Large intestine (tissue), 12 donors: ENCODE data around the gene EVI5L. TPM values are rescaled to one million over a fixed set of nuclear protein-coding genes. Genes with fewer than 3 reads are reported as not detected.

Source experiments
- DNase-seq, 2 donors: peaks; one replicate each; pipeline versions ENCODE4 v3.0.0 to v3.0.0-alpha.2; 2013
- H3K27ac ChIP-seq: one replicate; pipeline ENCODE4 v1.5.1; 2013; ENCODE audit warnings: low read length
- H3K27me3 ChIP-seq: 2 replicates; pipeline ENCODE4 v1.6.1; 2013; ENCODE audit warnings: low read length; ENCODE audit not compliant: control insufficient read depth, insufficient read depth
- H3K36me3 ChIP-seq: 2 replicates; pipeline ENCODE4 v1.6.1; 2013; ENCODE audit warnings: low read length; ENCODE audit not compliant: control insufficient read depth, insufficient read depth
- H3K4me1 ChIP-seq: one replicate; pipeline ENCODE4 v1.6.1; 2013; ENCODE audit warnings: low read length; ENCODE audit not compliant: control insufficient read depth, insufficient read depth
- H3K4me3 ChIP-seq: one replicate; pipeline ENCODE4 v1.5.1; 2013; ENCODE audit warnings: low read length
- H3K9me3 ChIP-seq: one replicate; pipeline ENCODE4 v1.6.1; 2013; ENCODE audit warnings: mild to moderate bottlenecking, low read depth, low read length, moderate library complexity; ENCODE audit not compliant: control insufficient read depth
- WGBS: methylation state at CpG from one replicate; pipeline ENCODE4 v1.1.5; 2013; ENCODE audit warnings: low lambda C conversion rate; ENCODE audit not compliant: insufficient coverage; 5-methylcytosine and 5-hydroxymethylcytosine counted together
- long read RNA-seq, 11 donors: transcript quantifications; one replicate each; lab custom pipeline, GENCODE V29; 2026
- polyA plus RNA-seq: library from polyadenylated mRNA; unstranded; fragments of 120-200 nt; gene quantifications from one replicate; pipeline ENCODE4 v1.2.1, GENCODE V29; 2013

The EVI5L gene
- polyA plus RNA-seq, result 9.3 TPM
- long read RNA-seq, donor 1, partial matches to known transcripts, result 69 of 69 reads
- long read RNA-seq, donor 1, other reads (novel, unspliced or antisense), result 0 of 69 reads
- long read RNA-seq, donor 2, partial matches to known transcripts, result 58 of 58 reads
- long read RNA-seq, donor 2, other reads (novel, unspliced or antisense), result 0 of 58 reads
- long read RNA-seq, donor 3, result 0 reads
- long read RNA-seq, donor 4, result 0 reads
- long read RNA-seq, donor 5, result 0 reads
- long read RNA-seq, donor 6, partial matches to known transcripts, result 134 of 135 reads
- long read RNA-seq, donor 6, other reads (novel, unspliced or antisense), result 0 of 135 reads
- long read RNA-seq, donor 7, result 0 reads
- long read RNA-seq, donor 8, partial matches to known transcripts, result 0 of 1 reads
- long read RNA-seq, donor 8, other reads (novel, unspliced or antisense), result 0 of 1 reads
- long read RNA-seq, donor 9, partial matches to known transcripts, result 17 of 29 reads
- long read RNA-seq, donor 9, other reads (novel, unspliced or antisense), result 12 of 29 reads
- long read RNA-seq, donor 10, partial matches to known transcripts, result 112 of 112 reads
- long read RNA-seq, donor 10, other reads (novel, unspliced or antisense), result 0 of 112 reads
- long read RNA-seq, donor 11, result 0 reads

DNA sequence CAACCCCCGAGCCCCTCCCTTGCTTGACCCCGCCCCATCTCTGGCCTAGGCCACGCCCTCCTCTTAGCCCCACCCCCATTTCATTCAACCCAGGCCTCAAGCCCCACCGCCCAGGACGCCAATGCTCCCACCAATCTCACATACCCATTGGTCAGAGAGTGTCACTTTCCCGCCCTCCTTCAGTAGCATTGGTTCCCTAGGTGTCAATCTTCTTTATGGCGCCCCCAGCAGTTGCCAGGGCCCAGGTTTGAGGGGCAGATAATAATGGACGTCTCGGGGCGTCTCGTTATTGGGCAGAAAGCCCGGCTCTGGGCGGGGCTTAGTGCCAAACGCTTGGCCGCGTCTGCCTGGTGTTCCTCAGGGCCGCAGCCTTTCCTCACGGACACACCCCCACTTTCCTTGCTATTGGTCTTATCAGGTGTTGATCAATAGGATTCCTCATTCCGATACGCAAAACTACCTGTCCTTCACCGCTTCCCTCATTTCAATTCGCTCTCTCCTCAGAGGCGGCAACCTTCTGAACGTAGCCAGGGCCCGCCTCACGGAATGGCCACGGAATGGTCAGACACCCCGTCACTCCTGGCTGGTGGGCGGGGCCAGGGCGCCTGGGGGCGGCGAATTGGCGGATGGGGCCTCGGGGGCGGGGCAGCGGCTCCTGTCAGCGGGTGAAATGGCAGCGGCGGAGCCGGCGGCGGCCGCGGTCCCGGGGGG, at the start of gene EVI5L:
EVI5L (plus strand) TSS at position 658 of the 711 bp plus-strand sequence. CDS start 16,325 bp downstream, outside the sequence.
- peaks cover 12% of the 10 kb centered on the region for H3K4me1 ChIP-seq
- no CpG with 5 or more reads among the region's 45 CpGs for WGBS

GRCh38 chr19:7781157-7781556, 48.9 kb upstream of the EVI5L start:
- H3K4me3 ChIP-seq, result no peak overlapping the region
- no peak overlapping the region for H3K27ac ChIP-seq
- H3K27me3 ChIP-seq, result peaks cover 13% of the 10 kb centered on the region
- 56% methylated on average over 3 of the region's 12 CpGs for WGBS
- no peaks in the 10 kb centered on the region for H3K4me1 ChIP-seq
- DNase-seq, result no peak
- H3K9me3 ChIP-seq, result no peaks in the 10 kb centered on the region
- no peaks in the 10 kb centered on the region for H3K36me3 ChIP-seq

More for the DNA sequence above, at the start of gene EVI5L:
- no peaks in the 10 kb centered on the region for H3K36me3 ChIP-seq
- peak within 1 kb of the TSS; percentile 28 for H3K27ac ChIP-seq
- H3K27me3 ChIP-seq, result peaks cover 6% of the 10 kb centered on the region
- peak; percentile 100 for DNase-seq
- no peaks in the 10 kb centered on the region for H3K9me3 ChIP-seq
- H3K4me3 ChIP-seq, result peak within 1 kb of the TSS; percentile 46

DNA sequence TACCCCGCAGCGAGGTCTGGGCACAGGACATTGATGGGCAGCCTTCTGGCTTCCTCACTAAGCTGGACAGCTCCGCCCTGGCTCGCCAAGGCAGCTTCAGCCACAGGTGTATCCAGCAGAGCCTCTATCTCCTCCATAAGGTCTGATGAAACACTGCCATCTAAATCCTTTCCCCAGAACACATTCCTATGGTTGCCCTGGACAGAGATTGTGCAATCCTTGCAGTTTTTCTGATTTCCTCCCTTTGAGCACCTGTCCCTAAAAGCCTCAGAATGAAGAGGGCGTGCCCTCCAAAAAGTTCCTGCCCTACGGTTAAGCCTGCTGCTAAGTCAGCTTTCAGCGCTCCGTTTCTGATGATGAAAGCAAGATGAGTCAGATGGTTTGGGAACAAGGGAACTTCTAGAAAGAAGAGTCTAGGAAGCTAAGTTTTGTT, 46.0 kb upstream of the EVI5L start:
- Histone ChIP-seq H3K27me3 (peaks cover 35% of the 10 kb centered on the region), H3K36me3 (no peaks in the 10 kb centered on the region), H3K4me3 (no peak overlapping the region), H3K4me1 (no peaks in the 10 kb centered on the region), H3K9me3 (no peaks in the 10 kb centered on the region), H3K27ac (no peak overlapping the region)
- DNase-seq, result no peak
- WGBS, result no CpG with 5 or more reads among the region's 8 CpGs

GRCh38 chr19:7784856-7785255, 45.2 kb upstream of the EVI5L start:
- Histone ChIP-seq H3K27ac (no peak overlapping the region), H3K9me3 (no peaks in the 10 kb centered on the region), H3K4me1 (no peaks in the 10 kb centered on the region), H3K27me3 (peaks cover 44% of the 10 kb centered on the region), H3K36me3 (no peaks in the 10 kb centered on the region), H3K4me3 (no peak overlapping the region)
- DNase-seq, result no peak

DNA sequence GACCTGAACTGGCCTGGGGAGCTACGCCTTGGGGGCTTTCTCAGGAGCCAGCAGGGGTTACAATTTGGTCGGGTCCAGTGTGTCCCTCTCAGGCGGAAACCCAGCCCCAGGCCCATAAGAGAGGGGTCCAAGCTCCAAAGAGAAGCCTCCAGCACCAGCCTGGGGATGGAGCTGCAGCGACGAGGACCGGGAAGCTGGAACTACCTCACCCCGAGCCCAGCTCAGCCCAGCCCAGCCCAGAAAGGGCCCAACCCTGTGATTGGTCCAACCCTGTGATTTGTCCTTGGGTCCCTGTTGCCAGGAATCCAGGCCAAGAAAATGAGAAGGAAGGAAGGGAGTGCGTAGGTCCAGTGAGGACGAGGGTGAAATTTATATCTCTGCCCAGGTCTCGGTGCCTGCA, 42.9 kb upstream of the EVI5L start:
- Histone ChIP-seq H3K27ac (no peak overlapping the region), H3K4me3 (no peak overlapping the region), H3K27me3 (peaks cover 47% of the 10 kb centered on the region), H3K36me3 (no peaks in the 10 kb centered on the region), H3K4me1 (no peaks in the 10 kb centered on the region), H3K9me3 (no peaks in the 10 kb centered on the region)
- DNase-seq, result no peak
- no CpG with 5 or more reads among the region's 10 CpGs for WGBS

- H3K36me3 ChIP-seq, result no peaks in the 10 kb centered on the region
- H3K9me3 ChIP-seq, result no peaks in the 10 kb centered on the region
- no peak for DNase-seq
- peaks cover 47% of the 10 kb centered on the region for H3K27me3 ChIP-seq
- WGBS, result no CpG with 5 or more reads among the region's 22 CpGs
- H3K4me3 ChIP-seq, result no peak overlapping the region
- H3K4me1 ChIP-seq, result no peaks in the 10 kb centered on the region
- H3K27ac ChIP-seq, result no peak overlapping the region
These were observed 42.3 kb upstream of the EVI5L start for GRCh38 chr19:7787602-7788177.

GRCh38 chr19:7788178-7788932, 41.7 kb upstream of the EVI5L start:
- H3K27ac ChIP-seq, result no peak overlapping the region
- no peaks in the 10 kb centered on the region for H3K9me3 ChIP-seq
- H3K27me3 ChIP-seq, result peaks cover 47% of the 10 kb centered on the region
- no peaks in the 10 kb centered on the region for H3K4me1 ChIP-seq
- no peak for DNase-seq
- no peaks in the 10 kb centered on the region for H3K36me3 ChIP-seq
- WGBS, result no CpG with 5 or more reads among the region's 67 CpGs
- no peak overlapping the region for H3K4me3 ChIP-seq

GRCh38 chr19:7788933-7789323, 41.1 kb upstream of the EVI5L start:
- Histone ChIP-seq H3K36me3 (no peaks in the 10 kb centered on the region), H3K4me1 (no peaks in the 10 kb centered on the region), H3K9me3 (no peaks in the 10 kb centered on the region), H3K4me3 (no peak overlapping the region), H3K27ac (no peak overlapping the region), H3K27me3 (peaks cover 45% of the 10 kb centered on the region)
- WGBS, result no CpG with 5 or more reads among the region's 23 CpGs
- no peak for DNase-seq

- H3K27me3 ChIP-seq, result peaks cover 45% of the 10 kb centered on the region
- H3K9me3 ChIP-seq, result no peaks in the 10 kb centered on the region
- H3K4me1 ChIP-seq, result no peaks in the 10 kb centered on the region
- DNase-seq, result no peak
- no peak overlapping the region for H3K27ac ChIP-seq
- WGBS, result no CpG with 5 or more reads among the region's 31 CpGs
- no peaks in the 10 kb centered on the region for H3K36me3 ChIP-seq
- H3K4me3 ChIP-seq, result no peak overlapping the region
These were observed 40.6 kb upstream of the EVI5L start for GRCh38 chr19:7789447-7789846.

DNA sequence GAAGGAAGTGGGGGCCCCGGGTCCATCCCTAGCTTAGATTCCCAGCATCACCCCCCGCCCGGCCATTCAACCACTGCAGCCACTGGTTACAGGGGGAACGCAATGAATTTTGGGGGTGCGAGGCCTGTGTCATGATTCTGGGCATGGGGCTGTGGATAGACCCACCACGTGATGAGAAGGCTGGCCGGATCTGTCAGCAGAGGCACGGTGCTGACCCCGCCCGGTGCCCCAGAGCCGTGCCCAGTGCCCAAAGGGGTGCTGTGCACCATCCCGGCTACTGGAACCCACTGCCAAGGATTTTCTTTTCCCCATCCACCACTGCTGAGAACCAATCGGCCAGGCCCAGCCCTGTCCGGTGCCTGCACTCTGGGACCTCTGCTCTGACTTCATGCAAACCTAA, 39.6 kb upstream of the EVI5L start:
- H3K27ac ChIP-seq, result no peak overlapping the region
- WGBS, result no CpG with 5 or more reads among the region's 14 CpGs

More for the DNA sequence above, 39.6 kb upstream of the EVI5L start:
- no peak for DNase-seq
- no peaks in the 10 kb centered on the region for H3K4me1 ChIP-seq
- peaks cover 43% of the 10 kb centered on the region for H3K27me3 ChIP-seq
- H3K4me3 ChIP-seq, result no peak overlapping the region
- H3K36me3 ChIP-seq, result no peaks in the 10 kb centered on the region
- no peaks in the 10 kb centered on the region for H3K9me3 ChIP-seq
